ENCODE measurements around the gene KIF1C. TPM values are rescaled to one million over a fixed set of nuclear protein-coding genes. Genes with fewer than 3 reads are reported as not detected.

The KIF1C gene
- total and polyA plus RNA-seq, 9 of the 15 experiments (the other 6 are each of a cell fraction or from before 2014, with no cell fraction given), result 0.38 to 68.4 (median 25.1) TPM

- TF ChIP-seq CLOCK (CRISPR knock-in tag; IDR thresholded peaks at IDR 0.05; ENCODE audit: borderline replicate concordance), result no peak
- TF ChIP-seq MTA1 (IDR thresholded peaks at IDR 0.05; ENCODE audit: borderline replicate concordance), result no peak
- TF ChIP-seq C11orf30 (IDR thresholded peaks at IDR 0.05; ENCODE audit: low read depth), result no peak
- TF ChIP-seq HES1 (IDR thresholded peaks at IDR 0.05; ENCODE audit: low read depth), result no peak
- TF ChIP-seq ZNF175 (CRISPR knock-in tag; IDR thresholded peaks at IDR 0.05; ENCODE audit: low read depth), result no peak
- TF ChIP-seq NUFIP1 (IDR thresholded peaks at IDR 0.05; ENCODE audit: partially characterized antibody), result no peak
- no peak for TF ChIP-seq SRSF9 (IDR thresholded peaks at IDR 0.05; ENCODE audit: borderline replicate concordance, low read depth, low read length)
- TF ChIP-seq RNF2 (IDR thresholded peaks at IDR 0.05), result no peak
- no peak for TF ChIP-seq ESRRB (CRISPR knock-in tag; IDR thresholded peaks at IDR 0.05; ENCODE audit: borderline replicate concordance)
- TF ChIP-seq CBX1 (IDR thresholded peaks at IDR 0.05; ENCODE audit: low read depth), result 0 out of 2 replicates have a peak, but pooled peaks have one; percentile 33
- no peak for TF ChIP-seq GTF2A2 (tag; IDR thresholded peaks at IDR 0.05)
- TF ChIP-seq PRMT5 (CRISPR knock-in tag; IDR thresholded peaks at IDR 0.05), result no peak
- TF ChIP-seq ZBTB43 (CRISPR knock-in tag; IDR thresholded peaks at IDR 0.05), result no peak
- TF ChIP-seq ZEB2 (IDR thresholded peaks at IDR 0.05), result no peak
- TF ChIP-seq MEF2D (tag; conservative IDR thresholded peaks at IDR 0.05; ENCODE audit: low read depth), result no peak
- no peak for TF ChIP-seq ZBTB17 (CRISPR knock-in tag; IDR thresholded peaks at IDR 0.05)
- TF ChIP-seq ZC3H4 (CRISPR knock-in tag; IDR thresholded peaks at IDR 0.05; ENCODE audit: borderline replicate concordance), result no peak
- TF ChIP-seq U2AF1 (optimal IDR thresholded peaks at IDR 0.05; ENCODE audit: low read depth, low read length), result peak; percentile 22
- no peak for TF ChIP-seq ZNF778 (CRISPR knock-in tag; IDR thresholded peaks at IDR 0.05)
- no peak for TF ChIP-seq MTF1 (CRISPR knock-in tag; IDR thresholded peaks at IDR 0.05; ENCODE audit: borderline replicate concordance)
- no peak for TF ChIP-seq ZBTB5 (IDR thresholded peaks at IDR 0.05)
These were observed 48.3 kb upstream of the KIF1C start (continued) for GRCh38 chr17:4949321-4950074.

Data from K562 (cell line).